KBM-7 (cell line): Measurements from ENCODE around the gene PFKFB4.
"Not testable (repeated sequence)": the region's sequence is repeated elsewhere in the genome, so short reads cannot be mapped to it uniquely, and the experiment has no call there.

Experiments used
- DNase-seq: peaks from one replicate; pipeline ENCODE4 v3.0.0-alpha.2; 2015
- in situ Hi-C: fragments of 300-500 bp; cut with MboI; formaldehyde crosslinking; loops from 2 replicates; pipeline ENCODE4 v1.14.3; 2020; ENCODE audit warnings: low sequenced_read_pairs, low pct_unique_long_range_greater_than_20kb, mixed read lengths

Gene PFKFB4

DNA sequence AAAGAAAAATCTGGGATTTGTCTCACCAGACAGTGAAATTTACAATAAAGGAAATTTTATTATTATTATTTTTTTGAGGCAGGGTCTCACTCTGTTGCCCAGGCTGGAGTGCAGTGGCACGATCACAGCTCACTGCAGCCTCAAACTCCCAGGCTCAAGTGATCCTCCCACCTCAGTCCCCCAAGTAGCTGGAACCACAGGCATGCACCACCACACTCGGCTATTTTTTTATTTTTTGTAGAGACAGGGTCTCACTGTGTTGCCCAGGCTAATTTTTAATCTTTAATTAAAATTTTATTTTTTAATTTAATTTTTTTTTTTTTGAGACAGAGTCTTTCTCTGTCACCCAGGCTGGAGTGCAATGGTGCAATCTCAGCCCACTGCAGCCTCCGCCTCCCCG is 82.6 kb downstream of the PFKFB4 start:
- in situ Hi-C loops, DNase-seq: not testable (repeated sequence)

DNA sequence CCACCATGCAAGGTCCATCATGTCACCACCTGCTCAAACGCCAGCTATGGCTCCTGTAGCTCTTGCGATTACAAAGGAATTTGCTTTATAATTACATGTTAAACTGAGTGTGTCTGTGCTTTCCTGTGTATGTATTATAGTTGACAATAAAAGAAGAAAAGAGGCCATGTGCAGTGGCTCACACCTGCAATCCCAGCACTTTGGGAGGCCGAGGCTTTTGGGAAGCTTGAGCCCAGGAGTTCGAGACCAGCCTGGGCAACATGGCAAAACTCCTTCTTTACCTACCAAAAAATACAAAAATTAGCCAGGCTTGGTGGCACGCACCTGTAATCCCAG is 83.0 kb downstream of the PFKFB4 start:
- in situ Hi-C loops, result no loop called here
- no peak for DNase-seq

DNA sequence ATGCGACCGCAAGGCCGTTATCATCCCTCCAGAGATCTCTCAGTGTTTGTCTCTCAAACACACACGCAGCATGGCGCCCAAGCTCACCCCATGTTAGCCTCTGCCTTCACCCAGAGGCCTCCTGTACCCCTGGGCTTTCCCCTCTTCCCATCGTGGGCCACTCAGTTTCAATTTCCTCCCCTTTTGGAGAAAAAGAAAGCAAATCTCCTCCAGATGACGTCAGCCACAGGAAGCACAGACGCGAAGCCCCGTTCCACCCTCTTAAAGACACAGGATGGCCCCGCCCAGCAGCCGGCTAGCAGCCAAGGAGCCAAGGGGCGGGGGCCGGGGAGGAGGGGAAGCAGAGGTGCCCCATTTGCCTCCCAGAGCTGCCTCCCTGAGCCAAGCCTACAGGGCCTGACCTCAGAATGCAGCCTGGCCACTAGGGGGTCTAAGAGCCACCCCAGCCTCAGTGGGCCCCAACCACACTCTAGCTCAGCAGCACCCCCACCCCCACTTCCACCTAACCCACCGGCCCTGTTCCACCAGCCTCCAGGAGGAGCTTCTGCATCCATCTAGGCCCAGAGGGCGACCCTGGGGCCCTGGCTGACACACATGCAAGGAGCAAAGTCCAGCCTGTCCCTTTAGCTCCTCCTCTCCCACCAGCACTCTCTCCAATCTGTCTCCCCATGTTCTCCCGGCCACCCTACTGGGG is 83.5 kb downstream of the PFKFB4 start:
- DNase-seq, result peak; percentile 96
- in situ Hi-C loops, result no loop called here

GRCh38 chr3:48472673-48472922 is 84.0 kb downstream of the PFKFB4 start:
- no peak for DNase-seq
- in situ Hi-C loops, result no loop called here

- in situ Hi-C loops, result no loop called here
Measured at GRCh38 chr3:48470286-48470685, 86.3 kb downstream of the PFKFB4 start.

GRCh38 chr3:48469046-48469915 is 87.3 kb downstream of the PFKFB4 start:
- DNase-seq, result no peak
- in situ Hi-C loops, result no loop called here

More at GRCh38 chr3:48470286-48470685, 86.3 kb downstream of the PFKFB4 start:
- DNase-seq, result no peak

GRCh38 chr3:48468329-48468731 is 88.3 kb downstream of the PFKFB4 start:
- DNase-seq, result no peak
- in situ Hi-C loops, result no loop called here
